Hepatocyte (in vitro differentiated cells): ENCODE data around the gene SGCA. TPM values are rescaled to one million over a fixed set of nuclear protein-coding genes. Genes with fewer than 3 reads are reported as not detected.
A peak's percentile ranks its signal among the peaks of the same experiment; 100 is the strongest.

Experiments
- DNase-seq: peaks from one replicate; pipeline ENCODE4 v3.0.0-alpha.2; 2016; ENCODE audit warnings: low spot score
- H2AFZ ChIP-seq: fragments of 200-600 bp; sonication (generic); 2 replicates; pipeline ENCODE4 v1.6.0; 2016; ENCODE audit warnings: antibody characterized with exemption, mild to moderate bottlenecking
- H3K27ac ChIP-seq: fragments of 200-600 bp; sonication (generic); 2 replicates; pipeline ENCODE4 v1.5.1; 2016; ENCODE audit warnings: mild to moderate bottlenecking
- H3K27me3 ChIP-seq: fragments of 200-600 bp; sonication (generic); 2 replicates; pipeline ENCODE4 v1.6.1; 2016
- H3K36me3 ChIP-seq: fragments of 200-600 bp; sonication (generic); replicated peaks from 2 replicates; pipeline ENCODE4 v1.5.1; 2016; ENCODE audit warnings: low read depth; ENCODE audit not compliant: insufficient read depth
- H3K4me1 ChIP-seq: fragments of 200-600 bp; sonication (generic); 2 replicates; pipeline ENCODE4 v1.5.1; 2016; ENCODE audit warnings: mild to moderate bottlenecking, moderate library complexity; ENCODE audit not compliant: insufficient read depth
- H3K4me2 ChIP-seq: fragments of 200-600 bp; sonication (generic); 2 replicates; pipeline ENCODE4 v1.6.0; 2016
- H3K4me3 ChIP-seq: fragments of 200-600 bp; sonication (generic); 2 replicates; pipeline ENCODE4 v1.5.1; 2016; ENCODE audit warnings: mild to moderate bottlenecking
- H3K79me2 ChIP-seq: fragments of 200-600 bp; sonication (generic); 2 replicates; pipeline ENCODE4 v1.6.0; 2017; ENCODE audit warnings: mild to moderate bottlenecking
- H3K9me2 ChIP-seq: fragments of 200-600 bp; sonication (generic); replicated peaks from 2 replicates; pipeline ENCODE4 v1.6.0; 2017; ENCODE audit warnings: mild to moderate bottlenecking; ENCODE audit not compliant: insufficient read depth
- H3K9me3 ChIP-seq: fragments of 200-600 bp; sonication (generic); 2 replicates; pipeline ENCODE4 v1.5.1; 2016; ENCODE audit warnings: low read depth, mild to moderate bottlenecking
- H4K20me1 ChIP-seq: fragments of 200-600 bp; sonication (generic); 2 replicates; pipeline ENCODE4 v1.6.0; 2016; ENCODE audit warnings: mild to moderate bottlenecking; ENCODE audit not compliant: insufficient read depth, poor library complexity, severe bottlenecking
- CTCF ChIP-seq: fragments of 200-600 bp; sonication (generic); IDR thresholded peaks from 2 replicates; pipeline ENCODE4 v1.5.1; 2016; ENCODE audit warnings: antibody characterized with exemption, mild to moderate bottlenecking; ENCODE audit not compliant: poor library complexity
- EZH2 ChIP-seq: fragments of 200-600 bp; sonication (generic); IDR thresholded peaks from 2 replicates; pipeline ENCODE4 v1.6.1; 2016; ENCODE audit warnings: antibody characterized with exemption, mild to moderate bottlenecking, borderline replicate concordance
- EZH2phosphoT487 ChIP-seq: fragments of 200-600 bp; sonication (generic); IDR thresholded peaks from one replicate; pipeline ENCODE4 v1.6.1; 2018; ENCODE audit warnings: antibody characterized with exemption, mild to moderate bottlenecking, low read depth, moderate library complexity; ENCODE audit not compliant: unreplicated experiment, severe bottlenecking
- WGBS: methylation state at CpG from one replicate; pipeline ENCODE4 v1.1.6; 2016; ENCODE audit warnings: low lambda C conversion rate; ENCODE audit errors: missing lambda C conversion rate; 5-methylcytosine and 5-hydroxymethylcytosine counted together
- polyA plus RNA-seq: library from polyadenylated mRNA; unstranded; fragments of >200 nt; fragmentation: Nextera tagmentation; extraction: Ambion mirVana; gene quantifications from 2 replicates; pipeline ENCODE4 v1.2.1, GENCODE V29; 2016
- total RNA-seq: library from RNA; depleted of rRNA; stranded (reverse); fragments of >200 nt; gene quantifications from 2 replicates; pipeline ENCODE4 v1.2.3, GENCODE V29; 2014

Gene SGCA
- total and polyA plus RNA-seq, 2 experiments from 2014 or later: 0.37 to 2.2 TPM

GRCh38 chr17:50187751-50188530 is 22.1 kb downstream of the SGCA start:
- peak overlapping the region; percentile 67 for H3K27ac ChIP-seq
- H3K27me3 ChIP-seq: no peaks in the 10 kb centered on the region

GRCh38 chr17:50188531-50188920 is 22.7 kb downstream of the SGCA start:
- no peak for TF ChIP-seq CTCF
- H3K27me3 ChIP-seq: no peaks in the 10 kb centered on the region
- no peaks in the 10 kb centered on the region for H3K9me2 ChIP-seq
- no peak overlapping the region for H3K4me3 ChIP-seq
- peaks cover 67% of the 10 kb centered on the region for H4K20me1 ChIP-seq
- H3K9me3 ChIP-seq: no peaks in the 10 kb centered on the region
- no peaks in the 10 kb centered on the region for H3K4me1 ChIP-seq
- peak overlapping the region; percentile 67 for H3K27ac ChIP-seq
- H3K4me2 ChIP-seq: no peak overlapping the region
- no peak overlapping the region for H2AFZ ChIP-seq
- WGBS: 89% methylated on average over 12 of the region's 13 CpGs
- H3K36me3 ChIP-seq: no peaks in the 10 kb centered on the region
- H3K79me2 ChIP-seq: peaks cover 4% of the 10 kb centered on the region
- DNase-seq: no peak

More at GRCh38 chr17:50187751-50188530, 22.1 kb downstream of the SGCA start:
- WGBS: 88% methylated on average over 17 of the region's 17 CpGs
- TF ChIP-seq CTCF (no peak), EZH2 (no peak), EZH2phosphoT487 (no peak)
- no peak overlapping the region for H3K4me3 ChIP-seq
- no peaks in the 10 kb centered on the region for H3K36me3 ChIP-seq
- H4K20me1 ChIP-seq: peaks cover 61% of the 10 kb centered on the region
- no peaks in the 10 kb centered on the region for H3K9me3 ChIP-seq
- H3K4me2 ChIP-seq: no peak overlapping the region
- no peak for DNase-seq
- H3K79me2 ChIP-seq: peaks cover 4% of the 10 kb centered on the region
- H3K4me1 ChIP-seq: no peaks in the 10 kb centered on the region
- no peaks in the 10 kb centered on the region for H3K9me2 ChIP-seq
- no peak overlapping the region for H2AFZ ChIP-seq

- no peaks in the 10 kb centered on the region for H3K9me2 ChIP-seq
- no peaks in the 10 kb centered on the region for H3K27me3 ChIP-seq
- WGBS: 88% methylated on average over 11 of the region's 11 CpGs
- peaks cover 69% of the 10 kb centered on the region for H4K20me1 ChIP-seq
- H3K4me2 ChIP-seq: no peak overlapping the region
- no peaks in the 10 kb centered on the region for H3K4me1 ChIP-seq
- no peaks in the 10 kb centered on the region for H3K36me3 ChIP-seq
- H3K79me2 ChIP-seq: peaks cover 4% of the 10 kb centered on the region
- TF ChIP-seq EZH2phosphoT487 (no peak), CTCF (no peak), EZH2 (no peak)
- H2AFZ ChIP-seq: no peak overlapping the region
- DNase-seq: no peak
- H3K9me3 ChIP-seq: no peaks in the 10 kb centered on the region
- H3K4me3 ChIP-seq: no peak overlapping the region
- peak overlapping the region; percentile 67 for H3K27ac ChIP-seq
Measured at GRCh38 chr17:50188921-50189549, 23.2 kb downstream of the SGCA start.
